ENCODE measurements around the gene PYGM.

PYGM gene

GRCh38 chr11:64768300-64768694, 8.5 kb upstream of the PYGM start:
- no peak for DNase-seq (ENCODE audit: low read depth in 1 of 2, low spot score in 1 of 2)

- peak; percentile 54 to 55 for DNase-seq (ENCODE audit: low read depth in 1 of 2, low spot score in 1 of 2)
These were observed 7.8 kb upstream of the PYGM start for GRCh38 chr11:64767344-64768299.

DNA sequence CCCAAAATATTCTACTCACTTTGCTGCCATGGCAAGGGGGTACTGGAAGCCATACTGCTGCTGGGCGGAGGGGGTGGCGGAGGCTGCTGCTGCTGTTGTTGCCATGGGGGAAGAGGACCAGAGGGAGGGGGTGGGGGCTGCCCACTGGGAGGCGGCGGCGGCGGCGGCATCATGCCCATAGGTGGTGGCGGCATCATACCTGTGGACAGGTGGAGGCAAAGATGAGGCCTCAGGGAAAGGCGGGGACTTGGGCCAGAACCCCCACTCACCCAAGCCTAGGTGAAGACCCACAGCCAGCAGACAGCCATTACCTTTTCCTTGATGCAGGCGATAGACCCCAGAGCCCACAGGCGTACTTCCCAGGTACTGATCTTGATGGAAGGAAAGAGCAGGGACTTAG, 7.1 kb upstream of the PYGM start:
- DNase-seq (ENCODE audit: low read depth in 1 of 2, low spot score in 1 of 2), result no peak

DNA sequence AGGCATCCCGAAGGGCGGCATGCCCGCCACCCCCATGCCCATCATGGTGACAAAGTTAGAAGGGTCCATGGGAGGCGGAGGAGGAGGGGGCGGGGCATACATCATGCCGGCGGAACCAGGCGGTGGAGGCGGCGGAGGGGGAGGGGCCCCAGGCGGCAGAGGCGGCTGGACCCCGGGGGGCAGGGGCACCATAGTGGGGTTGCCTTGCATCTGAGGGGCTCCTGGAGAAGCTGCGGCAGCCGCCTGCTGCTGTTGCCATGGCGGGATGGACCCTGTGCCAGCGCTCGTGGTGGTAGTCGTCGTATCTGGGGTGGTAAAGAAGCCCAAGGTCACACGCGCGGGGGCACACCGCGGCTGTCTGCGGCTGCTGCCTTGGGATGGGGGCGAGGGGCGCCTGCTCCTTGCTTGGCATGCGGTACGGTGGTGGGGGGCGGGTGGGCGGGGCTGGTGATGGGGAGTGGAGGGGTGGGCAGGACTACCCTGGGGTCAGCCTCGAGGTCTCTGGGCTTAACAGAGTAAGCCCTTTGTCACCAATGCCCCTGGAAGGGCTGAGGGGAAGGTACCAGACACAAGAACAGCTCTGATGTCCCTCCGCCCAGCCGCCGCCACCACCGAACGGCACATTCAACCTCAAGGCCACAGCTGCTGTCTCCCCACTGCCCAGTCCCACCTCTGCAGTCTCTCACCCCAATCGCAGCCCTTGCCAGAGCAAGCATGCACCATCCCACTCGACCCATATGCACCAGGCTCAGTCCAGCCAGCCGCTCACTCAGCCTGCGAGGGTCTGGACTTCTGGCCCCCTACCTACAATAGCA, 6.3 kb upstream of the PYGM start:
- no peak for DNase-seq (ENCODE audit: low read depth in 1 of 2, low spot score in 1 of 2)

DNA sequence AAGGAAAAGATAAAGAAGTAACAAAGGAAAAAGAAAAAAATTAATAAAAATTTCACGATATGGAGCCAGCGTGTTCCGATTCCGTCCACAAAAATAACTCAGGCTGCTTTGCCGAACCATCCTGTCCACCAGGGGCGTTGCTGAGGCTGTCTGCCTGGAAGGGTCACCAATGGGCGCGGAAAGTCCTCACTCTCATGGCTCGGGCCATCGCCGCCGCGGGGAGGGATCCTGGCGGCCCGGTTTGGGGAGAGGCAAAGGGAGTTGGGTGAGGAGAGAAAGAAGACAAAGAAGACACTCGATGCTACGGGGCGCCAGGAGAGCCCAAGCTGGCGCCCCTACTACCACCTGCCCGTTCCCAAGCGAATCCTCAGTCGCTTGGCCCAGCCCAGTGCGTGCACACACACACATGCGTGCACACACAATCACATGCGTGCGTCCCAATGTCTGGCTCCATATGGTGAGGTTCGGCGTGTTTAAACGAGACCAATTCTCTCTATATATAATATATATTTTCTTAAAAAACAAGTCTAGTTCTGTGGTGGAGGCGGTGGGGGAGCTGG, 5.6 kb upstream of the PYGM start:
- no peak for DNase-seq (ENCODE audit: low read depth in 1 of 2, low spot score in 1 of 2)

GRCh38 chr11:64764753-64765152, 5.0 kb upstream of the PYGM start:
- DNase-seq (ENCODE audit: low read depth in 1 of 2, low spot score in 1 of 2), result no peak

DNA sequence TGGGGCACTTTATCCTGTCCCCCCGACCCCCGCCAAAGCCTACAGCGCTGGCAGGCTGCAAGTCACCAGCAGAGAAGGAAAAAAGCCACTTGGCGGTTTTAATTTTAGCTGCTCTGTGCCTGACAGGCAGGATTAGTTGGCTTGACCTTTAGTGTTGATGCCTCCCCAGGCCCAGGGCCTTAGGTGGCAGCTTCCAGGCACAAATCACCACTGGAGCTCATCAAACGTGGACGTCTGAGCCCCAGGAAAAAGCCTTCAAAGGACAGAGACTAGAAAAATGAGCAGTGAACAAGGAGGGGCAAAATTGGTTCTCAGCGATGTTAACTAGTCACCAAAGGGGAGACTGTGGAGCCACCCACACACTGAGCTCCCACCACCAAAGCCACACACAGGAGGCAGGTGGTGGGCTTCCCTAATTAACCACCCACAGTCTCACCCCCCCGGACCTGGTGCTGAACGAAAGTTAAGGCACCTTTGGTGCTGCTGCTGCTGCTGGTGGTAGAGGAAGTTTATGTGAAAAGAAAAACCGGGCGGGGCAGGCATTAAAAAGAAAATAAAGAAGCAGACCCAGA, 4.4 kb upstream of the PYGM start:
- no peak for DNase-seq (ENCODE audit: low read depth in 1 of 2, low spot score in 1 of 2)

GRCh38 chr11:64763526-64764039, 3.8 kb upstream of the PYGM start:
- no peak for DNase-seq (ENCODE audit: low read depth in 1 of 2, low spot score in 1 of 2)

DNA sequence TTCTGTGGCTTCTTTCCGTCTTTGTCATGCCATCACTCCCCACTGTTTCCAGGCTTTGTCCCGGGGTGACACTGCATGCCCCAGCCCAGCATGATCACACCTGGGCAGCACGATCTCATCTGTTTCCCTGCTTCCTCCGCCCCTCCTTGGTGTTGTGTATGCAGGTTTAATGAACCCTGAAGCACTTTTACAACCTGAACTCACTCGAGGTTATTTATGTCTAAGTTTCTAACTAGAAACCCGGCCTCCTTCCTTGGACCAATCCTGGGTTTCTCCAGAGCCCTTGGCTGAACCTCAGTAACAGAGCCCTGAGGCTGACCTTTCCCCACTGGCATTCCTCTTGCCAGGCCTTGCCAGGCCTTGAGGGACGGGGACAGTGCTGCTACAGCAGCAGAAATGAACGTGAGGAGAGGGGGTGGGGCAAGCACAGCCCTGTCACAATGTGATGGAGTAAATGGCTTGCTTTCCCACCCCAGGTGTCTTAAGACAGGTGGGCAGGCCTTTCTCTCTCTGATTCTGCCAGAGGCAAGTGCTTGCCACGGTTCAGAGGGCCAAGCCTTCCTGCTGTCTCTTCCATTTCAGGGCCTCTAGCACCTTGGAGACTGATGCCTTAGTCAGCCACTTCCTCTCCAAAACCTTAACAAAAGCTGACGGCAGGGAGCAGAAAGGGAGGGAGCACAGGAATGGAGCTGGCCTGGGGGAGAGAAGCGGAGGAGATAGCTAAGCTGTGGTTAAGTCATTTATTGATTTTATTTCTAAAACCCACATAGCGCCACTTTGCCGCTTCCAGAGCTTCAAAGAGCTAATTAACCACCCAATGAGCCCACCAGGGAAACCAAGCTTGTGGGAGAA, 3.1 kb upstream of the PYGM start:
- DNase-seq (ENCODE audit: low read depth in 1 of 2, low spot score in 1 of 2), result no peak

GRCh38 chr11:64762277-64762673, 2.5 kb upstream of the PYGM start:
- no peak for DNase-seq (ENCODE audit: low read depth in 1 of 2, low spot score in 1 of 2)

GRCh38 chr11:64760759-64761420, 1.1 kb upstream of the PYGM start:
- DNase-seq (ENCODE audit: low read depth in 1 of 2, low spot score in 1 of 2), result no peak

GRCh38 chr11:64759131-64759721, 548 bp downstream of the PYGM start:
- DNase-seq (ENCODE audit: low read depth in 1 of 2, low spot score in 1 of 2), result no peak

GRCh38 chr11:64758330-64759079, 1.3 kb downstream of the PYGM start:
- no peak for DNase-seq (ENCODE audit: low read depth in 1 of 2, low spot score in 1 of 2)

DNA sequence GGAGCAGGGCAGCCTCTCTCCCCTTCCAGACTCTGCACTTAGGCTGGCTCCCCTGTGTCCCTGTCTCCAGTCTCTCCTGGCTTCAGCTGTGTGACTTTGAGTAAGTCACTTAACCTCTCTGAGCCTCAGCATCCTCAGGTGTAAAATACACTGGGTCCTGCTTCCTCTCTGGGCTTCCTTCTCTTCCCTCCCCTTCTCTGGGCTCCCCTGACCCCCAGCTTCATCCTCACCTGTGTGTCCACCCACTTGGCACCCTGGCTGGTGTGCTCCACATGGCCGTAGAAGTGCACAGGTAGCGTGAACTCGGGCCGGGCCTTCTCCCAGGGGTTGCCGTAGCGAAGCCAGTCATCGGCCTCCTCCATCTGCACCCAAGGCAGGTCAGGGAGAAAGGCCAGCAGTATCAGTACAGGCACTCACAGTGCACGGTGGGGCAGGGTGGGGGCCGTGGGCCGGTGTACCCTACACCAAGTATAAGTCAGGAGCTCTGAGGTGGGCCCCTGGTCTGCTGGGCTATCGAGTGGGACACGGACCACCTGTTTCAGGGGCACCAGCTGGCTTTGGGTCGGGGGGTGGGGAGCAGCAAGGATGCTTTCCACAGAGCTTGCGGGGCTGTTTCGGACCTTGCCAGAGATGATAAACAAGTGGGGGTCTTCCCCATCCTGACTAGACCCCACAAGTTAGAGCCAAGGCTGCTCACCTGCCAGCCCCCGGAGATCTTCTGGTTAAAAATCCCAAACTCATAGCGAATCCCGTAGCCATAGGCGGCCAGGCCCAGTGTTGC, 2.0 kb downstream of the PYGM start:
- no peak for DNase-seq (ENCODE audit: low read depth in 1 of 2, low spot score in 1 of 2)

DNA sequence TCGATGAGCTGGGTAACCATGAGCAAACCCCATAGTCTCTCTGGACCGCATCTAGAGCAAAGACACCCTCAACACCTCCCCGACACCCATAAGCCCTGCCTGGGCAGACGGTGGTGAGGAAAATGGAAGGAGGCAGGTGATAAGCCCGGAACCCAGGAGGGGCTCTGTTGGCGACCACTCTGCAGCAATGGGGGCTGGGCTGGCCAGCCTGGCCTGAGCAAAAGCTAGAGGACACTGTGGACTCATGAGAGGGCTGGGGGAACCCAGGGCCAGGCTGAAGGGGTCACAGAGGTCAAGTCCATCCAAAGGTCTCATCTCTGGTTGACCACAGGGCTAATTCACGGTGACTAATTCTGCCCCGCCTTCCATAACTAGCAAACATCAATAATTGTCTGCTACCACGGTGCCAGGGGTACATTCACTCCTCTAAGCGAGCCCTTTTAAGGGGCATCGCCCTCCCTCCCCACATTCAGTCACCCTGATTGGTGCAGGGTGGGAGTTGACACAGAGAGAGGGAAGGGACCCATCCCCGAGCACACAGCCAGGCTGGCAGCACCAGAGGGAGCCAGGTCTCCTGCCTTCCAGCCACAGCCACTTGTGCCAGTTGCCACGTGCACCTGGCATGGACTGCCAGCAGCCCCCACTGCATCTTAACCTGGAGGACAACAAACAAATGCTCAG, 4.0 kb downstream of the PYGM start:
- no peak for DNase-seq (ENCODE audit: low read depth in 1 of 2, low spot score in 1 of 2)

DNA sequence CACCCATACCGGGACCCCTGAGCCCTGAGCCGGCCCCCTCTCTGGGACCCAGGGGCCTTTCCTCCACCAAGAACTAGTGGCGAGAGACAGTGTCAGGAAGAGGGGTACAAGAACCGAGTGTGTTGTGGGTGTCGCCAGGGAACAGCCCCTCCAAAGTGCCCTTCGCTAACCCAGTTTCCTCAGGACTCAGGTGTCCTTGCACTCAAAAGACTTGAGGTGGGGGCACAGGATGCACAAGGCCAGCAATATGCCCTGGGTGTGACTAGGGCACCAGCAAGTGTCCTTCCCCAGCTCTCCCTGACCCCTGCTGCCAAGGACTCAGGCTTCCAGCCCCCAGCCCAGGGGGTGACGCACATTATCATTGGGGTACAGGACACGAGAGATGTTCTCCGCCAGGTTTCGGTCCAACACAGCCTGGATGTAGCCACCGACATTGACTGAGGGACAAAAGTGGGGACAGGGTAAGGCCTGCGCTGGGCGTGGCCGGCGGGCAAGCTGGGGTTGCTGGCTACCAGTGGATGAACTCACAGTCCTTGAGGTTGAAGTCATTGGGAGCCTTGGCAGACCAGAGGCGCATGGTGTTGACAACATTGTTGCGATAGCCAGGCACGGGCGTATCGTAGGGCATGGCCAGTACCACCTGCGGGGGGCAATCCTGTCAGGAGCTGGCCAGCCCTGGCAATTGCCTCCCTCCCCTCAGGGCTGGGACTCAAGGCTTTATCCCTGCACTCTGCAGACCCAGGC, 4.7 kb downstream of the PYGM start:
- DNase-seq (ENCODE audit: low read depth in 1 of 2, low spot score in 1 of 2), result no peak
